GM19467 (cell line): ENCODE measurements around the gene FMN2.
"Not testable (repeated sequence)": the region's sequence is repeated elsewhere in the genome, so short reads cannot be mapped to it uniquely, and the experiment has no call there.

Source experiments
- ATAC-seq: cut with Tn5 transposase; IDR thresholded peaks from one replicate; pipeline ENCODE4 v1.9.1; 2021; ENCODE audit warnings: mild to moderate bottlenecking, moderate library complexity; ENCODE audit not compliant: unreplicated experiment

Gene FMN2

DNA sequence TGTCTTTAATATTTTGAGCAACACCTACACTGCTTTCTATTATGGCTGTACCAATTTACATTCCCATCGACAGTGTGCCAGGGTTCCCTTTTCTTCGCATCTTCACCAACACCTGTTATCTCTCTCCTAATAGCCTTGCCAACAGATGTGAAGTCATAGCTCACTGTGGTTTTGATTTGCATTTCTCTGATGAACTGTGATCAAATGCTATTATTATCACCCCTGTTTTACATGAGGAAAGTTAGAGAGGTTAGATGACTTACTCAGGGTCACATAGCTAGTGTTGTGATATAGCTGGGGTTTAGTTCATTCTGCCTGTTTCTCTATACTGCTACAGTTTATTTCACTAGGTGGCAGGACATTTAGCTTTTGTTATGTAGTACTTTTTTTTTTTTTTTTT, 204.1 kb downstream of the FMN2 start:
- no peak for ATAC-seq

DNA sequence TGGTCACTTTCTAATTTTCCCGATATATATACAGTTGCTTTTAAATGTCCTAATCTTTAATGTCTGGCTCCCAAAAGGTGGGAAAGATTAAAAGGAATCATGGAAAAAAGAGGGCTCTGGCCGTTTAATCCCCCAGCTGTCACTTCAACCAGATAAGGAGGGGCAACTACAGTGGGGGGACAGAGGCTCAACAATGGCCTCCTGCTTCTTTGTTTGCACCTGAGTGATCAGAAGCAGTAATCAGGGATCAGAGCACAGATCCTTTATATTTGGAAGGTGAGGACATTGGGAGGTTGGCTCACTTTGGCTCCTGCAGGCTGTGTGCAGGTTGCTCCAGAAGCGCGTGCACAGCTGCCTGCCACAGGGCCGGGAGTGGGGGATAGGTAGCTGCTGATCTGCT, 212.8 kb downstream of the FMN2 start:
- ATAC-seq, result no peak

DNA sequence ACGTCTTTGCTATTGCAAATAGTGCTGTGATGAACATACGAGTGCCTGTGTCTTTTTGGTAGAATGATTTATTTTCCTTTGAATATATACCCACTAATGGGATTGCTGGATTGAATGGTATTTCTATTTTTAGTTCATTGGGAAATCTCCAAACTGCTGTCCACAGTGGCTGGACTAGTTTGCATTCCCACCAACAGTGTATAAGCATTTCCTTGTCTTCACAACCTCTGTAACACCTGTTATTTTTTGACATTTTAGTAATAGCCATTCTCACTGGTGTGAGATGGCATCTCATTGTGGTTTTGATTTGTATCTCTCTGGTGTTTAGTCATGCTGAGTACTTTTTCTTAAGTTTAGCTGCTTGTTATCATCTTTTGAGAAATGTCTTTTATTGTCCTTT, 215.0 kb downstream of the FMN2 start:
- no peak for ATAC-seq

DNA sequence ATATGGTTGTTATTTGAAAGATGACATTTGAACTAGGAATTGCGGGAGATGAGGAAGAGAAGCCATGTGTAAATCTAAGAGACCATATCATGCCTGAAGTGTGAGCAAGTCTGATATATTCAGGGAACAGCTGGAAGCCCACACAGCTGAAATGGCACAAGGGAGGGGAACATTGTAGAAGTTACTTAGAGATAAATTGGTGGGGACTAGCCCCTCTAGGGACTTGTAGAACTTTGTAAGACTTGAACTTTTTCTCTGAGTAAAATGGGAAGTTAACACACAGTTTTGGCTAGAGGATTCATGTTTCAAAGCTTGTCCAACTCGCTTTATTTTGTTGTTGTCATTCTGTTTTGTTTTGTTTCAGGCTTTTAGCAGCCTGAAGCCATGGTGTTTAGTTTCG, 216.4 kb downstream of the FMN2 start:
- no peak for ATAC-seq

DNA sequence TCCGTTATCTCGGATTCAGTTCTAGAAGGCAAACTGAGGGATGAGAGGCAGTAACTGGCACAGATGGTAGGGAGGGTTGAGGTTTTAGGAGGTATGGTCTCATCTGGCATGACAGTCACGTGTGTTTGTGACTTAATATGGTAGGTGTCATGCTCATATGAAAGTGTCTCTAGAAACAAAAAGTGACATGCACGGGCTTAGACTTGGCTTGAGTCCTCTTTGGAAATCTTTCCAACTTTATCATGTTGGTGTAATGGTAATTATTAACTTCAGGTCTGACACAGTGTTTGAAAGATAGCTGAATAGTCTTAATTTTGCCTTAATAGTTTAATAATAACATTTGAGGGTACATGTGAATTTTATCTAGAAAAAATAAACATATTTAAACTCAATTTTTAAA, 218.1 kb downstream of the FMN2 start:
- no peak for ATAC-seq

DNA sequence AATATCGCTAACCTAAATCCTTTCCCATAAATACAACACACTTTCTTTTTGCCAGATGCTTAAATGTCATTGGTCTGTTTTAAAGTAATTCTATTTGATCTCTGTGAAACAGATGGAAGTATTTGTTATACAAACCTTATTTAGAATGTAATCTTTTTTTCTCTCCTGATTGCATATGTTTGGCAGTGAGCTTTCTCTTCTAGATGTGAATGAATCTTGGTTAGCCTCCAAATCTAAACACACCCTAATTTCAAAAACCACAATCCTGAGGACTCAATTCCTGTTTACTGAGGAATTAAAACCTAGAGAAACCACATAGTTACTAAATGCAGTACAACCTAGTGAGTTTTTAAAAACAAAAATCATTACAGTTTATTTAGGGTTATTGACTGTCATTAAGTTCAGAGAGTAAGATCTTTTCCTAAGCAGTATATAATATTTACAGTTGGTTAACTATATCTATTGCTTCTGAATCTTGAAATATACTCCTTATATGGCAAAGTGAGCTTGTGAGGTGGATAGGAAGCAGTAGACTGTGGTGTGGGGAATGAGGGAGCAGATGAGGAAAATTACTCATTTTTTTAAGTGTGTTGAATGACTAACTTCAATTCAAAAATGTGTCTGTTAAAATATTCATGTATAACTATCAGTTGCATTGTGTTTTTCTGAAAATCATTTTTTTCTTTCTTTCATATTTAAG, 218.7 kb downstream of the FMN2 start:
- no peak for ATAC-seq

DNA sequence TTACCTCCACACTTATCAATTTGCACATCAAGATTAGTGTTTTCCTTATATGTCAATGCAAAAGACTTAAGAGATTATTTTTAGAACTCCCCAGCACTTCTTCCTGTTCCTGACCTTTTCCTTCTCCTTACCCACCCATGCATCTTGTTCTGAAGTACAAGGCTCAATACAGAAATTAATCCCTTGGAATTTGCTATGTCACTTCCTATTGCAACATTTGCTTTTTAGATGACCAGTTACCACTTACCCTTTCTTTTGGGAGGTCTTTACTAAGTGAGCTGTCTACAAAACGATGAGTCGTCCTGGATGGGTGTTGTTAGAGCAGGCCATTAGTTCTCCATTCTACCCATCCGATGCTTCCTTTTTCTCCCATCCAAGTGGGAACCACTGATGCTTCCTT, 221.2 kb downstream of the FMN2 start:
- no peak for ATAC-seq

DNA sequence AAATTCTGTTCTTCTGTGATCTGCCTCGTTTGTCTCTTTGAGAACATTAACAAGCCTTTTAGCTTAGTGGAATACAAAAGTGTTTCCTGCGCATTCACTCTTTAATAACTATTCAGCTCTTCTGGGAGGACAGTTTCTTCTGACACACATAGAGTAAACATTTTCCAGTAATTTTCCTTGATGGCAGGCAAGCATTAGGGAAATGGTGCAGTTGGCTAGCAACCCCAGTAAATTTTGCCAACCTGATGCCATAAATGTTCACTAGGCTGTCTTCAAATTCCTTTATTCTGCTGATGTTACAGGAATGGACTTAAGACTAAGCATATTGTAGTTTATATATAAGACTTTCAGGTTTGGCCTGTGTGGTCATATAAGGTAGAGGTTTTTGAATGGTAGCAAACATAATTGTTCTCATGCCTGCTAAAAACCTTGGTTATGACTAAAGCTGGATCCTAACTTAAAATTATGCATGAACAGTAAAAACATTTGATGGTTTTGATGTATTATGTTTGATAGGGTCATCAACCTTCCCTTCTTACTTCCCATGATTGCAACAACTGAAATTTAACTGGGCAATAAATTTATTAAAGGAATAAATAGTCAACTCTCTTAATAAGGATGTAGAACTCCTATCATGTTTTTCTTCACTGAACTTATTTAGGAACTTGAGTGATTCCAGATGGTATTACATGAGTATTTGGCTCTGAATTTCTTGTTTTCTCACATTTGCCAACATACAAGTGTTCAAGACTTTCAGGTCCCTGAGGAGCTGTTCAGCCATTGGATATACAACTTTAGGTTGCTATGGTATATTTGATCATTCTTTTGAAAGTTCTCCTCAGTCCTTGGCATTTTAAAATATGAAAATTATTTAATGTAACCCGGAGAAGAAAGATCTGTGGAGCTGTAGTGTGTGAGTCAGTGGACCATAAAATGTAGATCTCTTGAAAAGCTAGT, 223.4 kb downstream of the FMN2 start:
- no peak for ATAC-seq

DNA sequence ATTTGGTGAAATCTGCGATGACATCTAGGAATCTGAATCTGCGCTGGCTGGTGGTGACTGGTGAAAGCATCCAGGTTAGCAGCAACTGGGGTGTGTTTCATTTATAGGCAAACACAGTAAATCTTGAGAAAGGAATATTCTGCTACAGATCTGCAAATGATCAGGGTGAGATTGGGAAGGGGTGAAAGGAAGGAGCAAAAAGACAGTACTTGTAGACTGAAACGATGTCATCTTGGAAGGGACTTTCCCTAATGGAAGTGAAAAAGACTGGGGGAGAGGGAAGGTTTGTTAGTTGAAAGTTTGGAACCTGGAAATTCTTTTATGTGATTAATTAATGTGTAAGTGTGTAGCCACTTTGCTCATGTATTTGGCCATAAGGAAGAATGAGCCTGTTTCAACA, 228.3 kb downstream of the FMN2 start:
- no peak for ATAC-seq

DNA sequence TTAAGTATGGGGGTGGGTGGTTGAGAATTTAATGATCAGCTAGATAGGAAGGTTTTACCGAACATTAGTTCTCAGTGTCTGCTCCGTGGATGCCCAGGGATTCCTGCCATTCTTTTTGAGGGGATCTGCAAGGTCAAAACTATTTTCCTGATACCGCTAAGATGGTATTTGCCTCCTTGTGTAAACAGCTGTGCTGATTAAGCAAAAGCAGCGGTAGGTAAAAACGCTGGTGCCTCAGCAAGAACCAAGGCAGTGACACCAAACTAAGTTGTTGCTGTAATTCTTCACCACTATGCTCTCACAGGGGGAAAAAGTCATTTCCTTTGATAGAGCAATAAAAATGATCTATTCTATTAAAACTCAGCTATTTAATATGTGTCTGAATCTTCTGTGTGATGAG, 229.0 kb downstream of the FMN2 start:
- no peak for ATAC-seq

DNA sequence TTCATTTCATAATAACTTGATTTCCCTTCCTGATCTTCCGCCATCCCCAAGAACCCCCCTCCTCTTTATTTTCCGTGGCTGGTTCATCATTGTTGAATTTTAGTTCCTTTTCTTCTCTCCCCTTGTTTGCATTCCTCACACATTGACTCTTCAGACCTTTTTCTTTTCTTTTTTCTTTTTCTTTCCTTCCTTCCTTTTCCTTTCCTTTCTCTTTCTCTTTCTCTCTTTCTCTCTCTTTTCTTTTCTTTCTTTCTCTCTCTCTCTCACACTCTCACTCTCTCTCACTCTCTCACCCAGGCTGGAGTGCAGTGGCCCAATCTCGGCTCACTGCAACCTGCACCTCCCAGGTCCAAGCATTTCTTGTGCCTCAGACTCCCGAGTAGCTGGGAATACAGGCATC, 231.3 kb downstream of the FMN2 start:
- ATAC-seq, result no peak

DNA sequence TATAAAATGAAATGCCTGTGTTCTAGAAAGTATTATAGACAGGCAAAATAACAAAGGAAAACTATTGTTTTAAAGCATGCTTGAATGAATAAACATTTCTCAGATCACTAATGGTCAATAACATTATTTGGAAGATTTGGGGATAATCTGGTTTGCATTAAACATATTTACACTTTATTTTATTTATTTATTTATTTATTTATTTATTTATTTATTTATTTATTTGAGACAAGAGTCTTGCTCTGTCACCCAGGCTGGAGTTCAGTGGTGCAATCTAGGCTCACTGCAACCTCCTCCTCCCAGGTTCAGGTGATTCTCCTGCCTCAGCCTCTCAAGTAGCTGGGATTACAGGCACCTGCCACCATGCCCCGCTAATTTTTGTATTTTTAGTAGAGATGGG, 236.7 kb downstream of the FMN2 start:
- not testable (repeated sequence) for ATAC-seq

DNA sequence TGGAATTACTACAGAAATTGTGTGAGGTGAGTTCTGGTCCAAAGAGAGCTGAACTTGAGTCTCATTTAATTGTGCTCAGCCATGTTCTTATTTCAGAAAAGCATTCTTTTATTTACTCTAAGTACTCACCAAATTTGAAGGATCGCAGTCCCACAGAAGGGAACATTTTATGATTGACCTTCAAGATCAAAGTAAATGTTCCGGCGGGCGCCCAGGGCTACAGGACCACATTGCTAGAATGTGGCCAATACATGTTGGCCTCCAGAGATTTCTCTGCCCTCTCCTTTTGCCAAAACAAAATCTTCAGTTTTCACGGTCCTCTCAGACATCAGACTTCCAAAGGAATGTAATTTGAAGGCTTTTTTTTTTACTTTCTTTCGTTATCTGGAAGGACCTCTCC, 237.8 kb downstream of the FMN2 start:
- no peak for ATAC-seq

DNA sequence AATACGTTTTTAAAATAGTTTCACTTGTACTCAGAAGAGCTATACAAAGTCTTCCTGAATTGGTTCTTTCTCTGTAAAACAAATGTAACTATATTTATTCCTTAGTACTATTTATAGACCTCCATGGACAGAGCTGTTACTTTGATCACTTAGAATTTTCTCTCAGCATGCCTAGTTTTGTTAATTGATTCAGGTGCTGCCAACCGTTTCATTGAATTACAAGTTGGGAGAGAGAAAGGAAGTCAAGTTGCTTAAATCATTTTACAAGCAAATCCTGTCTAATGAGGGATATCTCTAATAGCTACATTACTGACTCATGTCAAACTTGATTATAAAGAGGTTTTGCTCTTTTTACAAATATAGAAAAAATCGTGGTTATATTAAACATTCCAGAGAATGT, 241.0 kb downstream of the FMN2 start:
- no peak for ATAC-seq

DNA sequence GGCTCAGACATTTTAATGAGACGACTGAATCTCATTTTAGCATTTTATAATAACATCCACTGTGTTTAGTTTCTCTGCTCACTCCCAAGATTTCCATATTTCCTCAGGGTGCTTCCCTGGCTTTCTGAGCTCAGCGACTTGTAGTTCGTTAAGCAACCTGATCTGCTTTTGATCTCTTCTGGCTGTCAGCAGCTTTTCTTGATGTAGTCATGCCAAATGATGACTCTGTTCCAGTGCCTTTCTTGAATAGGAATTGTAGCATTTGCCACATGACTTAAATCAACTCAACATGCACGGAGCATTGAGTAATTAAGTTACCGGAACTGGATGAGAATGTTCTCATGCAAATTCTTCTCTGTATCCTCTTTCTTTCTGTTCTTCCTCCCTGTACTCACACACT, 246.1 kb downstream of the FMN2 start:
- ATAC-seq, result no peak

DNA sequence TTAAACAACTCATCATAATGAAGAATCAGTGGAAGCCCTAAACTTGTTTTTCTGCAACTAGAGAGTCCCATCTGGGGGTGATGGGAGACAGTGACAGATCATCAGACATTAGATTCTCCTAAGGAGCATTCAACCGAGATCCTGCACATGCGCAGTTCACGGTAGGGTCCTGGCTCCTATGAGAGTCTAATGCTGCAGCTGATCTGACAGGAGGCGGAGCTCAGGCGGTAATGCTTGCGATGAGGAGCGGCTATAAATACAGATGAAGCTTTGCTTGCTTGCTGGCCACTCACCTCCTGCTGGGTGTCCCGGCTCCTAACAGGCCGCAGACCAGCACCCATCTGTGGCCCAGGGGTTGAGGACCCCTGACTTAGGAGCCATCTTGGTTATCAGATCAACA, 247.2 kb downstream of the FMN2 start:
- no peak for ATAC-seq

DNA sequence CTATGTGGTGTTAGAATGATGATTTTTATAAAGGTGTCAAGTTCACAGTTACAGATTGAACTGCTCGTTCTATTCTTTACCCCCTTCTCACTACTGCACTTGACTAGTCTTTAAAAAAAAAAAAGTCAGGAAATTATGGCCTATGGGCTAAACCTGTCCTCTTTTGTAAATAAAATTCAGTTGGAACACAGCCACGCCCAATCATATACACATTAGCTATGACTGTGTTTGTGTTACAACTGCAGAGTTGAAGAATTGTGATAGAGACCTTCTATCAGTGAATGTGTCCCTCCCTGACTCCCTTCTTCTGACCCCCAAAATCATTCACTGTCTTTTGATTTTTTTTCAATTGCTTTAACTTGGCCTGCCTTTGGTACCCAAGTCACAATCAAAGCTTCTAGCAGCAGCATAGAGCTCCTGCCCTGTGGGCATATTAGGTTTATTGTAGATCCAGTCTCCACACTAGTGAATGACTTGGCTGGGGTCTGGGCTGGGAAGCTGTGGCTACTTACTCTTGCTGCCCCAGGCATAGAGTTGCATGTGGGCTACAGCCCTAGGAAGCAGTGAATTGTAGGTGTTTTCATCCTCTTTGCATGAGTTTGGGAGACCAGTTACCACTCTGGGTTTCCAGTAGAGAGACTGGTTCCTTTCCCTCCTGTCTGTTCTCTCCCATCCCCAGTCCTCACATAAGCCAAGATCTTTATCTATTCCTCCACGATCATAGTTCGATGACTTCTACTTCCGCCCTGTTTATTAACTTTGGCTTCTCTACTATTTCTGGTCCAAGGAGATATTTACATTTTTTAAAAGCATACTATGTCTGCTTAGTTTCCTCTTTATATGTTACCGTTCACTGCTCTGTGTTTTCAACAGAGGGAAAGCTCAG, 249.9 kb downstream of the FMN2 start:
- ATAC-seq, result no peak

DNA sequence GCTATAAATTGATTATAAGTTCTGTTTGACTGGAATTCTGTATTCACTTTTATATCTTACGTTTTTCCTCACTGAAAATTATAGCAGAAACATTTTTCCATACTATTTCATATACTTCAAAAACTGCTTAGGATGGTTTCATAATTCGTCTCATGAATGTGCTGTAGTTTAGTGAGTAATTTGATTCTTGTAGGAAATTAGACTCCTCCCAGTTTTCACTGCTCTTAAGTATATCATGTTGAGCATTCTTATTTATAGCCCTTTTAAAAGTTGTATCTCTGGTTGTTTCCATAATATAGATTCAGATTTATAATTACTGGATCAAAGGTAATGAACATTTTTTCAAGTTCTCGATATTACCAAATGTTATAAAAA, 250.6 kb downstream of the FMN2 start:
- no peak for ATAC-seq

DNA sequence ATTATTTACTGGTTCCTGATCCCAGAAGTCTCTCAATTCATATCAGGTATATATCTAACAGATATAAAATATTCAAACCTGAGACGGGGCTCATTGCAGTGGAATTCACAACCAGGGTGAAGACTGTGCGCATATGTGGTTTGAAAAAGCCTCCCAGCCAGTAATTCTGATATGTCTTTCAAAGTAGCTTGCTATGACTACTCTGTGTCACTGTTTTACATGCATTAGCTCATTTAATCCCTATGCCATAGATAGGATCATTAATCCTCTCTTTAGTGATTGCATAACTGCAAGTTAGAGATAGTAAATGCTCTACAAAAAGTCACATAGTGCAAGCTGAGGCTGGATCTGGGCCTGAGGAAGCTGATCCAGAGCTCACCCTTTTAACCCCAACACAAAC, 251.4 kb downstream of the FMN2 start:
- no peak for ATAC-seq

DNA sequence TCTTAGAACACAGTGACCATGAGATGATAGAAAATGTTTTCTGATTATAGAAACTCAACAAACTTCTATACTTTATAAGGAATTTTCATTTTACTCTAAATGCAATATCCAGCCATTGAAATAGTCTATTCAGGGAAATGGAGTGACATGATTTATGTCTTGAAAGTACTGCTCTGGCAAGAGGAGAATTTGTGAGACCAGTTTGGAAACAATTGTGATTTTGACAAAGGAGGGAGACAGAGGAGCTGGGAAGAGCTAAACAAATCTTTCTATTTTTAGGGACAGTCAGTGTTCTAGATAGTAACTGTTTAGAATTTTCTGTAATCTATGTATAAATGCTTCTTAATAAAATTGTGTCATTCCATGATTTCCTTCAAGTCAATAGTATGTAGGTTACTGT, 252.3 kb downstream of the FMN2 start:
- no peak for ATAC-seq

DNA sequence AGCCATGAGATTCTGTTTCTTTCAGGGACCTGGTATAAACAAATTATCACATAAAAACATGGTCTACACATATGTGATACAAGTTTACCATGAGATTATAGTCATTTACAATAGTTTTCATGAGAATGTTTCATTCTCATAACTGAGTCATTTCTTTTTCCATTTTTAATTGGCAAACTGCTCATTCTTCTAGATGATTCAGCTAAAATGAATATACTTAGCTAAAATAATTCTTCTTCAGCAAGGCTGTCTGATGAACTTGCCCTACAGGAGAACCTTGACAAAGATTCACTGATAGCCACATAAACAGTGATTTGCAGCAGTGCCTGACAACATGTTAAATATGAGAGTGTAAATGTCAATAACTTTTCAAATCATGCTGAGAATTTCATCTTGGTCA, 253.2 kb downstream of the FMN2 start:
- no peak for ATAC-seq
